ENCODE results near the gene CAMK4. TPM values are rescaled to one million over a fixed set of nuclear protein-coding genes. Genes with fewer than 3 reads are reported as not detected.
A peak's percentile ranks its signal among the peaks of the same experiment; 100 is the strongest.

The CAMK4 gene
- 10 to 100 TPM in 1 of 4 donors, 1 to 10 TPM in 3; 3.5 to 38.8 (median 6.2) TPM for total RNA-seq

DNA sequence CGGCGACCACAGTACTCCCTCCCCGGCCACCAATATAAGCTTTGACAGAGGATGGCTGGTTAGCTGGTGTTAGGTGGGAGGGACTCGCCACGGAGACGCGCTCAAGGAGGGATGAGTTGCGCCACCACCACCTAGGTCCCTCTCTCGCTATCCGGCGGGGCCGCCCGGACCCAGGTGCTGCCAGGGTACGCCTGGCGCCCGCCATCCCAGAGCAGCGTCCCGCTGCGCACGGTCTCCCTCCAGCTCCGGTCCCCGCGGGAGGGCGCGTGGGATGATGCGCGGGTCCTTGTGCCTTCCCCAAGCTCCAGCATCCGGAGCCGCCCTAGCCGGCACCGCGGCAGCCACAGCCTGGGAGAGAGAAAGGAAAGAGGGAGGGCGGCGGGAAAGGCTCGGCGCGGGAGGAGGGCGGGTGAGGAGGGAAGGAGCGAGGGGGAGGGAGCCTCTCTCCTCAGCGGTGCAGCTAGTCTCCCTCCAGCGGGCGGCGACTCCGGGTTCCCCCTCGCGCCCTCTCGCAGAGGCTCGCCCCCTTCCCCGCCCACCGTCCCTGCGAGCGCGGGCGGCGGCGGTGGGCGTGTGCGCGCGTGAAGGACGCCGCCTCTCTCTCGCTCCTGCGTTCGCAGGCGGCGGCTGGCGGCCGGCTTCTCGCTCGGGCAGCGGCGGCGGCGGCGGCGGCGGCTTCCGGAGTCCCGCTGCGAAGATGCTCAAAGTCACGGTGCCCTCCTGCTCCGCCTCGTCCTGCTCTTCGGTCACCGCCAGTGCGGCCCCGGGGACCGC, at the start of gene CAMK4:
Gene CAMK4 (plus strand): TSS at position 598 of the 774 bp plus-strand sequence. CDS start 100 bp downstream, at position 698.
- Histone ChIP-seq H3K9me3 (no peaks in the 10 kb centered on the region), H3K36me3 (no peaks in the 10 kb centered on the region), H3K4me1 (peaks cover 0 to 15% (median 2%) of the 10 kb centered on the region in 4 donors), H3K27ac (peak within 1 kb of the TSS; percentile 30 to 76 (median 48)), H3K4me3 (peak within 1 kb of the TSS; percentile 53 to 69 (median 61)), H3K27me3 (no peaks in the 10 kb centered on the region)
- TF ChIP-seq, protein P1, sequence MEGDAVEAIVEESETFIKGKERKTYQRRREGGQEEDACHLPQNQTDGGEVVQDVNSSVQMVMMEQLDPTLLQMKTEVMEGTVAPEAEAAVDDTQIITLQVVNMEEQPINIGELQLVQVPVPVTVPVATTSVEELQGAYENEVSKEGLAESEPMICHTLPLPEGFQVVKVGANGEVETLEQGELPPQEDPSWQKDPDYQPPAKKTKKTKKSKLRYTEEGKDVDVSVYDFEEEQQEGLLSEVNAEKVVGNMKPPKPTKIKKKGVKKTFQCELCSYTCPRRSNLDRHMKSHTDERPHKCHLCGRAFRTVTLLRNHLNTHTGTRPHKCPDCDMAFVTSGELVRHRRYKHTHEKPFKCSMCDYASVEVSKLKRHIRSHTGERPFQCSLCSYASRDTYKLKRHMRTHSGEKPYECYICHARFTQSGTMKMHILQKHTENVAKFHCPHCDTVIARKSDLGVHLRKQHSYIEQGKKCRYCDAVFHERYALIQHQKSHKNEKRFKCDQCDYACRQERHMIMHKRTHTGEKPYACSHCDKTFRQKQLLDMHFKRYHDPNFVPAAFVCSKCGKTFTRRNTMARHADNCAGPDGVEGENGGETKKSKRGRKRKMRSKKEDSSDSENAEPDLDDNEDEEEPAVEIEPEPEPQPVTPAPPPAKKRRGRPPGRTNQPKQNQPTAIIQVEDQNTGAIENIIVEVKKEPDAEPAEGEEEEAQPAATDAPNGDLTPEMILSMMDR (IDR thresholded peaks at IDR 0.05), result peak in 2 of 6 experiments; percentile 7 to 9
- TF ChIP-seq POLR2A (IDR thresholded peaks at IDR 0.05), result no peak
- DNase-seq, result peak; percentile 67 to 82 (median 69)

GRCh38 chr5:111183064-111183463, 41.1 kb upstream of the CAMK4 start:
- H3K4me1 ChIP-seq, result no peaks in the 10 kb centered on the region
- DNase-seq, result no peak
- H3K27me3 ChIP-seq, result no peaks in the 10 kb centered on the region
- TF ChIP-seq, protein P1 (IDR thresholded peaks at IDR 0.05), result no peak
- no peak for TF ChIP-seq POLR2A (IDR thresholded peaks at IDR 0.05)
- no peaks in the 10 kb centered on the region for H3K36me3 ChIP-seq
- H3K4me3 ChIP-seq, result no peak overlapping the region
- no peaks in the 10 kb centered on the region for H3K9me3 ChIP-seq
- no peak overlapping the region for H3K27ac ChIP-seq

DNA sequence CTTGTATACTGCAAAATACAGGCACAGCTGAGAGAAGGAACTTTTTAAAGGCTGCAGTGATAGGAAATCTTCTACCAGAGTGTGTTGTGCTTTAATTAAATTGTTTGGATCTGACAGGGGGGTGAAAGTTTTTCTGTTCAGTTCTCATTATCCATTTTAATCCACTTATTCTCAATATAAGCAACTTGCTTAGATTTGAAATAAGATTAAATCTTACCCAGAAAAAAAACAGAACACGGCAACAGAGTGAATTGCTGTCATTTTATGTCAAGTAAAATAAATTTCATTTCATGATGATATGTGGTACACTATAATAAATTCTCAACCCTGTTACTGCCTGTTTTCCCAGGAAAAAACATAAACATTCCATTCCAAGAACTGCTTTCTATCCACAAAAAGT, 37.1 kb upstream of the CAMK4 start:
- DNase-seq, result no peak
- Histone ChIP-seq H3K27me3 (no peaks in the 10 kb centered on the region), H3K4me3 (no peak overlapping the region), H3K9me3 (no peaks in the 10 kb centered on the region), H3K27ac (no peak overlapping the region), H3K36me3 (no peaks in the 10 kb centered on the region), H3K4me1 (no peaks in the 10 kb centered on the region)
- TF ChIP-seq POLR2A (IDR thresholded peaks at IDR 0.05), result no peak
- TF ChIP-seq, protein P1 (IDR thresholded peaks at IDR 0.05), result no peak

- DNase-seq, result no peak
- H3K4me1 ChIP-seq, result no peaks in the 10 kb centered on the region
- TF ChIP-seq, protein P1 (IDR thresholded peaks at IDR 0.05), result no peak
- no peak for TF ChIP-seq POLR2A (IDR thresholded peaks at IDR 0.05)
- H3K36me3 ChIP-seq, result no peaks in the 10 kb centered on the region
- no peak overlapping the region for H3K27ac ChIP-seq
- no peaks in the 10 kb centered on the region for H3K27me3 ChIP-seq
- H3K9me3 ChIP-seq, result no peaks in the 10 kb centered on the region
- no peak overlapping the region for H3K4me3 ChIP-seq
Measured at GRCh38 chr5:111194053-111194452, 30.1 kb upstream of the CAMK4 start.

- no peak overlapping the region for H3K27ac ChIP-seq
- H3K9me3 ChIP-seq, result no peaks in the 10 kb centered on the region
- H3K4me3 ChIP-seq, result no peak overlapping the region
- H3K36me3 ChIP-seq, result no peaks in the 10 kb centered on the region
- no peaks in the 10 kb centered on the region for H3K27me3 ChIP-seq
- H3K4me1 ChIP-seq, result no peaks in the 10 kb centered on the region
- TF ChIP-seq, protein P1 (IDR thresholded peaks at IDR 0.05), result no peak
- TF ChIP-seq POLR2A (IDR thresholded peaks at IDR 0.05), result no peak
- DNase-seq, result no peak
Measured at GRCh38 chr5:111194925-111195324, 29.3 kb upstream of the CAMK4 start.
